Trophoblast cell (in vitro differentiated cells and primary cell): ENCODE measurements around the gene SEMA4C.

Experiments
- DNase-seq, 2 donors: peaks; one replicate each; pipeline ENCODE4 v3.0.0-alpha.2; 2016
- H2AFZ ChIP-seq: 2 replicates; pipeline ENCODE4 v1.6.1; 2013; ENCODE audit warnings: low read length, moderate library complexity, mild to moderate bottlenecking; ENCODE audit not compliant: insufficient read depth, poor library complexity
- H2AK5ac ChIP-seq: 2 replicates; pipeline ENCODE4 v1.6.1; 2013; ENCODE audit warnings: mild to moderate bottlenecking, low read length
- H2BK120ac ChIP-seq: 2 replicates; pipeline ENCODE4 v1.6.1; 2013; ENCODE audit warnings: low read length, mild to moderate bottlenecking, moderate library complexity; ENCODE audit not compliant: insufficient read depth, poor library complexity
- H2BK12ac ChIP-seq: 2 replicates; pipeline ENCODE4 v1.6.1; 2013; ENCODE audit warnings: mild to moderate bottlenecking, low read length, moderate library complexity
- H2BK5ac ChIP-seq: 2 replicates; pipeline ENCODE4 v1.6.1; 2013; ENCODE audit warnings: low read length, low read depth, moderate library complexity, mild to moderate bottlenecking; ENCODE audit not compliant: poor library complexity
- H3K14ac ChIP-seq: 2 replicates; pipeline ENCODE4 v1.6.1; 2013; ENCODE audit warnings: mild to moderate bottlenecking, low read length
- H3K18ac ChIP-seq: 2 replicates; pipeline ENCODE4 v1.6.1; 2013; ENCODE audit warnings: mild to moderate bottlenecking, low read length
- H3K23ac ChIP-seq: 2 replicates; pipeline ENCODE4 v1.6.1; 2013; ENCODE audit warnings: low read length
- H3K27ac ChIP-seq: 2 replicates; pipeline ENCODE4 v1.5.1; 2013; ENCODE audit warnings: low read depth, mild to moderate bottlenecking, inconsistent platforms, low read length, moderate library complexity
- H3K27me3 ChIP-seq: 2 replicates; pipeline ENCODE4 v1.6.1; 2013; ENCODE audit warnings: inconsistent platforms, mild to moderate bottlenecking, low read length, moderate library complexity; ENCODE audit not compliant: insufficient read depth
- H3K36me3 ChIP-seq, 2 experiments: 1 replicate in 1 of 2; 2 replicates in 1 of 2; pipeline ENCODE4 v1.6.1; 2013; ENCODE audit warnings: low read length in 2 of 2, mild to moderate bottlenecking in 2 of 2, moderate library complexity in 1 of 2; ENCODE audit not compliant: insufficient read depth in 2 of 2, control insufficient read depth in 1 of 2
- H3K4ac ChIP-seq: 2 replicates; pipeline ENCODE4 v1.6.1; 2013; ENCODE audit warnings: low read depth, mild to moderate bottlenecking, low read length, moderate library complexity
- H3K4me1 ChIP-seq, 2 experiments: 1 replicate in 1 of 2; 2 replicates in 1 of 2; pipeline ENCODE4 v1.6.1; 2013; ENCODE audit warnings: low read length in 2 of 2, mild to moderate bottlenecking in 2 of 2, moderate library complexity in 1 of 2; ENCODE audit not compliant: insufficient read depth in 2 of 2, control insufficient read depth in 1 of 2
- H3K4me2 ChIP-seq: 2 replicates; pipeline ENCODE4 v1.6.1; 2013; ENCODE audit warnings: inconsistent platforms, mild to moderate bottlenecking, low read length, moderate library complexity
- H3K4me3 ChIP-seq: 2 replicates; pipeline ENCODE4 v1.5.1; 2013; ENCODE audit warnings: mild to moderate bottlenecking, low read depth, low read length, inconsistent platforms
- H3K79me1 ChIP-seq: one replicate; pipeline ENCODE4 v1.6.1; 2013; ENCODE audit warnings: low read length
- H3K79me2 ChIP-seq: 2 replicates; pipeline ENCODE4 v1.6.1; 2013; ENCODE audit warnings: low read length, mild to moderate bottlenecking; ENCODE audit not compliant: control insufficient read depth, insufficient read depth, poor library complexity
- H3K9ac ChIP-seq: 2 replicates; pipeline ENCODE4 v1.6.1; 2013; ENCODE audit warnings: mild to moderate bottlenecking, low read length
- H3K9me3 ChIP-seq: 2 replicates; pipeline ENCODE4 v1.6.1; 2013; ENCODE audit warnings: low read depth, mild to moderate bottlenecking, control low read depth, inconsistent platforms, low read length; ENCODE audit not compliant: insufficient read depth
- H4K12ac ChIP-seq: 2 replicates; pipeline ENCODE4 v1.6.1; 2013; ENCODE audit warnings: low read depth, mild to moderate bottlenecking, low read length, moderate library complexity
- H4K8ac ChIP-seq: 2 replicates; pipeline ENCODE4 v1.6.1; 2013; ENCODE audit warnings: low read depth, mild to moderate bottlenecking, low read length, moderate library complexity
- H4K91ac ChIP-seq: one replicate; pipeline ENCODE4 v1.6.1; 2013; ENCODE audit warnings: low read depth, mild to moderate bottlenecking, low read length, moderate library complexity
- WGBS: extraction: QIAGEN DNeasy Blood & Tissue Kit; methylation state at CpG from one replicate; pipeline ENCODE4 v1.1.7; 2013; ENCODE audit warnings: missing lambda C conversion rate; ENCODE audit not compliant: insufficient read length, insufficient coverage; ENCODE audit errors: extremely low coverage; 5-methylcytosine and 5-hydroxymethylcytosine counted together

The SEMA4C gene

GRCh38 chr2:96895746-96896651 lies 26.1 kb upstream of the SEMA4C start:
- Histone ChIP-seq H2BK5ac (no peak overlapping the region), H4K8ac (no peak overlapping the region), H3K79me2 (peaks cover 8% of the 10 kb centered on the region), H2BK12ac (peak overlapping the region; percentile 55), H2AK5ac (peak overlapping the region; percentile 75), H3K4ac (no peak overlapping the region), H3K36me3 (no peaks in the 10 kb centered on the region), H3K4me1 (peaks cover 30 to 45% of the 10 kb centered on the region in 2 experiments), H3K4me2 (no peak overlapping the region), H3K18ac (peak overlapping the region; percentile 27), H2BK120ac (peak overlapping the region; percentile 23), H2AFZ (no peak overlapping the region), H4K12ac (no peak overlapping the region), H3K9me3 (no peaks in the 10 kb centered on the region), H4K91ac (peak overlapping the region; percentile 26), H3K27me3 (no peaks in the 10 kb centered on the region), H3K27ac (no peak overlapping the region), H3K4me3 (no peak overlapping the region), H3K79me1 (peaks cover 29% of the 10 kb centered on the region), H3K9ac (no peak overlapping the region), H3K14ac (peak overlapping the region; percentile 18), H3K23ac (no peak overlapping the region)
- no CpG with 5 or more reads among the region's 18 CpGs for WGBS
- no peak for DNase-seq

DNA sequence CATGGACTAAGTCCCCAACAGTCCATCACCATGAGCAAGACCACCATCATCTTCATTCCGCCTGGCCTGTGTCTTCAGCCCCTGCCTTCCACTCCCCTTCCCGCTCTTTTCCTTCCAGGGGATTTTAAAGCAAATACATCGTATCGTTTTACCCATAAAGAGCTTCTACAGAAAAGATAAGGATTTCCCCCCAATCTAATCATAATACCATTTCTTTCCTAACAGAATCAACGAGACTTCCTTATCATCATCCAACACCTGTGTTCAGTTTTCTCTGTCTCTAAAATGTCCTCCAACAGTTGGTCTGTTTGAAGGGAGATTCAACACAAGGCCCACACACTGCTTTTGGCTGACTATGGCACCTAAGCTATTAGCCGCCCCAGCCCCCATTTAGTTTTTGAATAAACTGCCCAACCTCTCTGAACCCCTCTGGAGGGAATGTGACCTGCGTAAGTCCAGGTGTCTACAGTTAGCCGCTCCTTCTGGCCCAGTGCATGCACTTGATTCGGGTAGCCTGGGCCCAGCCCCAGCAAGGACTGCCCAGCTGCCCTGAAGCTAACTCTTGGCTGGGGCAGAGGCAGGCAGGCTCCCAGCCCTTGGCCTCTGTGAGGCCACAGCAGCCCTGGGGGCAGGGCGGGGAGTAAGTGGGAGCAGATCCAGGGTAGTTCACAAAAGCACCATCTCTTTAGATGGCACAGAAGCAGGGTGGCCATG lies 25.3 kb upstream of the SEMA4C start:
- H2AFZ ChIP-seq: no peak overlapping the region
- H4K8ac ChIP-seq: no peak overlapping the region
- no peaks in the 10 kb centered on the region for H3K9me3 ChIP-seq
- no peaks in the 10 kb centered on the region for H3K36me3 ChIP-seq
- no peak overlapping the region for H3K18ac ChIP-seq
- H3K23ac ChIP-seq: no peak overlapping the region
- peak overlapping the region; percentile 26 for H4K91ac ChIP-seq
- no peak overlapping the region for H3K9ac ChIP-seq
- no peak overlapping the region for H3K4ac ChIP-seq
- no peak overlapping the region for H3K27ac ChIP-seq
- H3K4me2 ChIP-seq: no peak overlapping the region
- H3K27me3 ChIP-seq: no peaks in the 10 kb centered on the region
- H3K79me2 ChIP-seq: peaks cover 8% of the 10 kb centered on the region
- peaks cover 38 to 53% of the 10 kb centered on the region in 2 experiments for H3K4me1 ChIP-seq
- no peak overlapping the region for H3K4me3 ChIP-seq
- no peak overlapping the region for H2BK120ac ChIP-seq
- H4K12ac ChIP-seq: no peak overlapping the region
- WGBS: 100% methylated on average over 1 of the region's 10 CpGs
- H3K14ac ChIP-seq: no peak overlapping the region
- H3K79me1 ChIP-seq: peaks cover 36% of the 10 kb centered on the region
- DNase-seq: no peak
- peak overlapping the region; percentile 10 for H2BK12ac ChIP-seq
- no peak overlapping the region for H2BK5ac ChIP-seq
- H2AK5ac ChIP-seq: no peak overlapping the region

DNA sequence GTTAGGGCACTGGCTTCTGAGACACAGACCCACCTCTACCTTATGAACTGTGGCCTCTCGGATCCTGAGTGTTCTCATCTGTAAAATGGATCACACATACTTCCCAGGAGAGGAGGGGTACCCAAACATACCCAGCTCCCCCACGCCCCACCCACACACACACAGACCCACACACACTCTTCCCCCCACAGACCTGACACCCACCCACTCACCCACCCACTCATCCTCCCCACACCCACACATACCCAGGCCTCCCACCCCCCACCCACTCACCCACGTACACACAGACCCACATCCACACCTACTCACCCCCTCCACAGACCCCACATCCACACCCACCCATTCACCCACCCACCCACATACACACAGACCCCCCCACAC lies 24.3 kb upstream of the SEMA4C start:
- Histone ChIP-seq H2BK120ac (peak overlapping the region; percentile 21), H3K4me3 (no peak overlapping the region), H3K27ac (no peak overlapping the region), H3K4me1 (peaks cover 38 to 56% of the 10 kb centered on the region in 2 experiments), H2AK5ac (peak overlapping the region; percentile 59), H3K79me1 (peaks cover 34% of the 10 kb centered on the region), H2BK12ac (peak overlapping the region; percentile 89), H3K23ac (no peak overlapping the region), H4K12ac (no peak overlapping the region), H3K18ac (peak overlapping the region; percentile 19), H3K9ac (no peak overlapping the region), H3K79me2 (peaks cover 8% of the 10 kb centered on the region), H3K4me2 (no peak overlapping the region), H2BK5ac (no peak overlapping the region), H4K8ac (no peak overlapping the region), H4K91ac (peak overlapping the region; percentile 49), H3K27me3 (no peaks in the 10 kb centered on the region), H2AFZ (no peak overlapping the region), H3K14ac (peak overlapping the region; percentile 10), H3K4ac (no peak overlapping the region), H3K9me3 (no peaks in the 10 kb centered on the region), H3K36me3 (no peaks in the 10 kb centered on the region)
- WGBS: no CpG with 5 or more reads among the region's 3 CpGs
- DNase-seq: no peak

GRCh38 chr2:96893289-96894150 lies 23.6 kb upstream of the SEMA4C start:
- no peak for DNase-seq
- no peak overlapping the region for H3K4me2 ChIP-seq
- no CpG with 5 or more reads among the region's 16 CpGs for WGBS
- no peak overlapping the region for H3K23ac ChIP-seq
- H2BK120ac ChIP-seq: peak overlapping the region; percentile 60
- no peaks in the 10 kb centered on the region for H3K9me3 ChIP-seq
- no peak overlapping the region for H3K9ac ChIP-seq
- H3K4me3 ChIP-seq: peak overlapping the region; percentile 3
- H3K36me3 ChIP-seq: no peaks in the 10 kb centered on the region
- peaks cover 8% of the 10 kb centered on the region for H3K79me2 ChIP-seq
- H3K27me3 ChIP-seq: no peaks in the 10 kb centered on the region
- H3K14ac ChIP-seq: peak overlapping the region; percentile 38
- H4K8ac ChIP-seq: no peak overlapping the region
- peak overlapping the region; percentile 3 for H2BK5ac ChIP-seq
- peak overlapping the region; percentile 12 for H3K4ac ChIP-seq
- no peak overlapping the region for H4K12ac ChIP-seq
- peaks cover 43 to 61% of the 10 kb centered on the region in 2 experiments for H3K4me1 ChIP-seq
- H2AK5ac ChIP-seq: peak overlapping the region; percentile 59
- H3K79me1 ChIP-seq: peaks cover 39% of the 10 kb centered on the region
- H2BK12ac ChIP-seq: peak overlapping the region; percentile 89
- peak overlapping the region; percentile 19 for H3K18ac ChIP-seq
- H3K27ac ChIP-seq: no peak overlapping the region
- H2AFZ ChIP-seq: no peak overlapping the region
- H4K91ac ChIP-seq: peak overlapping the region; percentile 49
